H9 (cell line): Measurements from ENCODE around the gene CD59. TPM values are rescaled to one million over a fixed set of nuclear protein-coding genes. Genes with fewer than 3 reads are reported as not detected.

Experiments
- DNase-seq: peaks from one replicate; pipeline ENCODE4 v3.0.0-alpha.2; 2017
- H2AFZ ChIP-seq: one replicate; pipeline ENCODE4 v1.6.1; 2013; ENCODE audit warnings: mild to moderate bottlenecking, low read length, control low read depth, moderate library complexity
- H2AK5ac ChIP-seq: 2 replicates; pipeline ENCODE4 v1.6.1; 2013; ENCODE audit warnings: low read length, control low read depth, mixed read lengths; ENCODE audit not compliant: insufficient read length
- H2BK120ac ChIP-seq: one replicate; pipeline ENCODE4 v1.6.1; 2013; ENCODE audit warnings: low read depth, mild to moderate bottlenecking, low read length, control low read depth, inconsistent platforms; ENCODE audit not compliant: poor library complexity, severe bottlenecking
- H2BK12ac ChIP-seq: 2 replicates; pipeline ENCODE4 v1.6.1; 2013; ENCODE audit warnings: low read length, control low read depth, mixed read lengths, low read depth; ENCODE audit not compliant: insufficient read length
- H2BK15ac ChIP-seq: 2 replicates; pipeline ENCODE4 v1.6.1; 2013; ENCODE audit warnings: low read depth, low read length, control low read depth
- H2BK20ac ChIP-seq: one replicate; pipeline ENCODE4 v1.6.1; 2013; ENCODE audit warnings: low read depth, mild to moderate bottlenecking, low read length, control low read depth, inconsistent platforms; ENCODE audit not compliant: poor library complexity, severe bottlenecking
- H2BK5ac ChIP-seq: 2 replicates; pipeline ENCODE4 v1.6.1; 2013; ENCODE audit warnings: low read length, control low read depth, mixed read lengths; ENCODE audit not compliant: insufficient read length
- H3K14ac ChIP-seq: 2 replicates; pipeline ENCODE4 v1.6.1; 2013; ENCODE audit warnings: low read length, control low read depth; ENCODE audit not compliant: insufficient read depth
- H3K18ac ChIP-seq: 2 replicates; pipeline ENCODE4 v1.6.1; 2013; ENCODE audit warnings: low read depth, mild to moderate bottlenecking, mixed read lengths, low read length, control low read depth; ENCODE audit not compliant: insufficient read length
- H3K23ac ChIP-seq: 2 replicates; pipeline ENCODE4 v1.6.1; 2013; ENCODE audit warnings: low read length, control low read depth, mixed read lengths, low read depth; ENCODE audit not compliant: insufficient read length
- H3K23me2 ChIP-seq: 2 replicates; pipeline ENCODE4 v1.6.1; 2013; ENCODE audit warnings: low read depth, mild to moderate bottlenecking, mixed read lengths, low read length, control low read depth; ENCODE audit not compliant: insufficient read length, poor library complexity, severe bottlenecking
- H3K27ac ChIP-seq: 2 replicates; pipeline ENCODE4 v1.5.1; 2013; ENCODE audit warnings: low read length, control low read depth, mixed read lengths, low read depth; ENCODE audit not compliant: insufficient read length
- H3K27me3 ChIP-seq: 2 replicates; pipeline ENCODE4 v1.6.1; 2013; ENCODE audit warnings: low read length, control low read depth, inconsistent platforms; ENCODE audit not compliant: insufficient read depth
- H3K4ac ChIP-seq: 2 replicates; pipeline ENCODE4 v1.6.1; 2013; ENCODE audit warnings: low read depth, mild to moderate bottlenecking, control low read depth, inconsistent platforms, low read length, moderate library complexity
- H3K4me1 ChIP-seq: 2 replicates; pipeline ENCODE4 v1.6.1; 2013; ENCODE audit warnings: low read length, control low read depth, inconsistent platforms; ENCODE audit not compliant: insufficient read depth
- H3K4me2 ChIP-seq: 2 replicates; pipeline ENCODE4 v1.6.1; 2013; ENCODE audit warnings: low read length, control low read depth, mixed read lengths; ENCODE audit not compliant: insufficient read length, insufficient read depth
- H3K56ac ChIP-seq: 2 replicates; pipeline ENCODE4 v1.6.1; 2013; ENCODE audit warnings: low read depth, mild to moderate bottlenecking, mixed read lengths, low read length, control low read depth; ENCODE audit not compliant: insufficient read length
- H3K79me1 ChIP-seq: 2 replicates; pipeline ENCODE4 v1.6.1; 2013; ENCODE audit warnings: low read depth, mild to moderate bottlenecking, moderate library complexity, low read length, control low read depth, inconsistent platforms; ENCODE audit not compliant: insufficient read depth, poor library complexity, severe bottlenecking
- H3K79me2 ChIP-seq: 2 replicates; pipeline ENCODE4 v1.6.1; 2013; ENCODE audit warnings: low read length, control low read depth, inconsistent platforms; ENCODE audit not compliant: insufficient read depth
- H3K9ac ChIP-seq: 2 replicates; pipeline ENCODE4 v1.6.1; 2013; ENCODE audit warnings: low read length, control low read depth, mixed read lengths; ENCODE audit not compliant: insufficient read length; ENCODE audit errors: extremely low read depth
- H3K9me3 ChIP-seq: one replicate; pipeline ENCODE4 v1.6.1; 2013; ENCODE audit warnings: low read depth, low read length, inconsistent platforms; ENCODE audit not compliant: control insufficient read depth
- H3T11ph ChIP-seq: one replicate; pipeline ENCODE4 v1.6.1; 2013; ENCODE audit warnings: mild to moderate bottlenecking, low read length, control low read depth, inconsistent platforms
- H4K20me1 ChIP-seq: one replicate; pipeline ENCODE4 v1.6.1; 2013; ENCODE audit not compliant: control insufficient read depth, insufficient read length, insufficient read depth
- H4K5ac ChIP-seq: 2 replicates; pipeline ENCODE4 v1.6.1; 2013; ENCODE audit warnings: low read depth, mild to moderate bottlenecking, mixed read lengths, low read length, control low read depth; ENCODE audit not compliant: insufficient read length
- H4K8ac ChIP-seq: replicated peaks from 2 replicates; pipeline ENCODE4 v1.6.1; 2013; ENCODE audit warnings: low read length, control low read depth, mixed read lengths, low read depth; ENCODE audit not compliant: insufficient read length
- H4K91ac ChIP-seq: 2 replicates; pipeline ENCODE4 v1.6.1; 2013; ENCODE audit warnings: low read depth, mild to moderate bottlenecking, moderate library complexity, mixed read lengths, low read length, control low read depth; ENCODE audit not compliant: insufficient read length
- H3K27ac Mint-ChIP-seq, 3 experiments: 2 replicates in 2 of 3; 3 replicates in 1 of 3; pipeline ENCODE4 v1.8.0; 2020 to 2021; ENCODE audit warnings: mixed read lengths in 3 of 3, mild to moderate bottlenecking in 1 of 3, moderate library complexity in 1 of 3
- H3K27me3 Mint-ChIP-seq: 2 replicates; pipeline ENCODE4 v1.8.0; 2021; ENCODE audit warnings: low read depth, mild to moderate bottlenecking, moderate library complexity, mixed read lengths
- H3K36me3 Mint-ChIP-seq, 3 experiments: 2 replicates in 2 of 3; 3 replicates in 1 of 3; pipeline ENCODE4 v1.8.0; 2020 to 2021; ENCODE audit warnings: low read depth in 3 of 3, mixed read lengths in 3 of 3; ENCODE audit not compliant: insufficient read depth in 1 of 3
- H3K4me1 Mint-ChIP-seq, 2 experiments: 2 replicates each; pipeline ENCODE4 v1.8.0; 2020; ENCODE audit warnings: mixed read lengths in 2 of 2
- H3K4me3 Mint-ChIP-seq, 2 experiments: 2 replicates in 1 of 2; 3 replicates in 1 of 2; pipeline ENCODE4 v1.8.0; 2020 to 2021; ENCODE audit warnings: mild to moderate bottlenecking in 2 of 2, mixed read lengths in 2 of 2, moderate library complexity in 1 of 2
- H3K9me3 Mint-ChIP-seq, 2 experiments: 2 replicates in 1 of 2; 3 replicates in 1 of 2; pipeline ENCODE4 v1.8.0; 2020; ENCODE audit warnings: mild to moderate bottlenecking in 2 of 2, mixed read lengths in 2 of 2, moderate library complexity in 1 of 2
- WGBS: extraction: QIAGEN DNeasy Blood & Tissue Kit; methylation state at CpG from one replicate; pipeline ENCODE4 v1.1.7; 2013; ENCODE audit warnings: missing lambda C conversion rate, low lambda C conversion rate, mixed read lengths; ENCODE audit not compliant: insufficient read length; ENCODE audit errors: extremely low coverage; 5-methylcytosine and 5-hydroxymethylcytosine counted together
- total RNA-seq: library from RNA; stranded (reverse); gene quantifications from 2 replicates; pipeline ENCODE4 v1.2.1, GENCODE V29; 2021
- TF ChIP-seq, protein P1 (sequence below): fragments of 200-600 bp; sonication (generic); conservative IDR thresholded peaks from 3 replicates; pipeline ENCODE4 v1.8.0; 2021; ENCODE audit warnings: antibody characterized with exemption, mild to moderate bottlenecking

Gene CD59
- total RNA-seq, 1 experiment from 2014 or later, result 91.5 TPM

DNA sequence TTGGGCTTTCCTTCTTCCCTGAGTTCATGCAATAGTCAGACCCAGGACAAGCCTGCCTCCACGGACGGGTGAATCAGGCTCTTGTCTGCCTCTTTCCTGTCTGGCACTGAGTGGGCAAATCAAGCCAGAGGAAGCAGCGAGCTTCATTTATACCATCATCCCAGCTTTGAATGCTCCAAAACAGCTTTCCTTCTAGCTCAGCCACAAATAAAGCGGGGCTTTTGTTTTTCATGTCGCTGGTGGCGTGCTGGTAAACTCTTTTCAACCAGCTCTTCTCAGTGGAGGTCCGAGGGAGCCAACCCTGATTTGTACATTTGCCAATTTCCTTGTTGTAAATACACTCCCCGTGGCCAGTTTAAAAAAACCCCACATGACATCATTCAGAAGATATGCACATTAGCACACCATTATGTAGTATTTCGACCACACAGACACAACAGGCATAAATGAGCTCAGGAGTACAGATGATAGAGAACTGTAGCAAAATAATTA is 44.2 kb downstream of the CD59 start:
- Histone ChIP-seq H2BK120ac (no peak overlapping the region), H3K56ac (no peak overlapping the region), H3K79me1 (no peaks in the 10 kb centered on the region), H3K23ac (no peak overlapping the region), H2BK5ac (no peak overlapping the region), H3K9ac (no peak overlapping the region), H3K14ac (no peak overlapping the region), H3T11ph (no peak overlapping the region), H2BK12ac (no peak overlapping the region), H3K79me2 (no peaks in the 10 kb centered on the region), H3K4ac (no peak overlapping the region), H2BK20ac (no peak overlapping the region), H2AFZ (no peak overlapping the region), H2BK15ac (no peak overlapping the region), H3K23me2 (no peaks in the 10 kb centered on the region), H3K27me3 (no peaks in the 10 kb centered on the region), H2AK5ac (no peak overlapping the region), H3K27ac (no peak overlapping the region), H4K20me1 (no peaks in the 10 kb centered on the region), H3K18ac (no peak overlapping the region), H3K4me1 (peaks cover 5% of the 10 kb centered on the region; the same call in 1 of the 2 replicates), H3K4me2 (no peak overlapping the region), H4K5ac (no peak overlapping the region), H4K91ac (no peak overlapping the region), H3K9me3 (no peaks in the 10 kb centered on the region), H4K8ac (no peak overlapping the region)
- WGBS, result no CpG with 5 or more reads among the region's 9 CpGs
- H3K36me3 Mint-ChIP-seq, result no peaks in the 10 kb centered on the region
- DNase-seq, result no peak
- H3K27ac Mint-ChIP-seq, result peak overlapping the region in 1 of 3 experiments; percentile 12; a peak in 1 of 7 replicates
- H3K4me1 Mint-ChIP-seq, result peaks cover 40 to 48% of the 10 kb centered on the region in 2 experiments
- H3K27me3 Mint-ChIP-seq, result peaks cover 2% of the 10 kb centered on the region
- no peak overlapping the region for H3K4me3 Mint-ChIP-seq
- H3K9me3 Mint-ChIP-seq, result no peaks in the 10 kb centered on the region
- TF ChIP-seq, protein P1, sequence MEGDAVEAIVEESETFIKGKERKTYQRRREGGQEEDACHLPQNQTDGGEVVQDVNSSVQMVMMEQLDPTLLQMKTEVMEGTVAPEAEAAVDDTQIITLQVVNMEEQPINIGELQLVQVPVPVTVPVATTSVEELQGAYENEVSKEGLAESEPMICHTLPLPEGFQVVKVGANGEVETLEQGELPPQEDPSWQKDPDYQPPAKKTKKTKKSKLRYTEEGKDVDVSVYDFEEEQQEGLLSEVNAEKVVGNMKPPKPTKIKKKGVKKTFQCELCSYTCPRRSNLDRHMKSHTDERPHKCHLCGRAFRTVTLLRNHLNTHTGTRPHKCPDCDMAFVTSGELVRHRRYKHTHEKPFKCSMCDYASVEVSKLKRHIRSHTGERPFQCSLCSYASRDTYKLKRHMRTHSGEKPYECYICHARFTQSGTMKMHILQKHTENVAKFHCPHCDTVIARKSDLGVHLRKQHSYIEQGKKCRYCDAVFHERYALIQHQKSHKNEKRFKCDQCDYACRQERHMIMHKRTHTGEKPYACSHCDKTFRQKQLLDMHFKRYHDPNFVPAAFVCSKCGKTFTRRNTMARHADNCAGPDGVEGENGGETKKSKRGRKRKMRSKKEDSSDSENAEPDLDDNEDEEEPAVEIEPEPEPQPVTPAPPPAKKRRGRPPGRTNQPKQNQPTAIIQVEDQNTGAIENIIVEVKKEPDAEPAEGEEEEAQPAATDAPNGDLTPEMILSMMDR, result no peak
